ENCODE results near the gene SLC24A4. TPM values are rescaled to one million over a fixed set of nuclear protein-coding genes. Genes with fewer than 3 reads are reported as not detected.

SLC24A4 gene
- total and polyA plus RNA-seq, 4 donors, result 0.47 to 2.4 (median 1.0) TPM

- no peak overlapping the region for H3K9ac ChIP-seq (ENCODE audit: insufficient read depth in 1 of 2, low read length in 2 of 2)
- H3K4me1 ChIP-seq (ENCODE audit: control insufficient read depth in 5 of 5, insufficient read depth in 5 of 5, low read length in 5 of 5), result no peaks in the 10 kb centered on the region
- ATAC-seq (ENCODE audit: insufficient read depth, low FRiP score) (no peak), DNase-seq (no peak)
- no peak for TF ChIP-seq CTCF (IDR thresholded peaks at IDR 0.05; ENCODE audit: control extremely low read depth, extremely low read depth)
- 76 to 88% methylated on average over 7 of the region's 7 CpGs for WGBS, 2 donors
- H3K27me3 ChIP-seq (ENCODE audit: control insufficient read depth in 3 of 3, insufficient read depth in 3 of 3, low read length in 2 of 3), result no peaks in the 10 kb centered on the region
- no peak overlapping the region for H3K4me3 ChIP-seq
- H3K27ac ChIP-seq (ENCODE audit: low read depth in 1 of 2, low read length in 1 of 2), result no peak overlapping the region
- no peaks in the 10 kb centered on the region for H3K9me3 ChIP-seq (ENCODE audit: control insufficient read depth in 4 of 4, insufficient read depth in 3 of 4, low read length in 3 of 4)
- H3K36me3 ChIP-seq (ENCODE audit: control insufficient read depth in 4 of 4, insufficient read depth in 4 of 4, low read length in 4 of 4), result no peaks in the 10 kb centered on the region
Measured at GRCh38 chr14:92276074-92276473, 46.9 kb upstream of the SLC24A4 start.

GRCh38 chr14:92277031-92277430 lies 45.9 kb upstream of the SLC24A4 start:
- H3K9me3 ChIP-seq (ENCODE audit: control insufficient read depth in 4 of 4, insufficient read depth in 3 of 4, low read length in 3 of 4), result no peaks in the 10 kb centered on the region
- 81 to 93% methylated on average over 5 of the region's 5 CpGs for WGBS, 2 donors
- H3K9ac ChIP-seq (ENCODE audit: insufficient read depth in 1 of 2, low read length in 2 of 2), result no peak overlapping the region
- no peaks in the 10 kb centered on the region for H3K27me3 ChIP-seq (ENCODE audit: control insufficient read depth in 3 of 3, insufficient read depth in 3 of 3, low read length in 2 of 3)
- ATAC-seq (ENCODE audit: insufficient read depth, low FRiP score) (no peak), DNase-seq (no peak)
- H3K36me3 ChIP-seq (ENCODE audit: control insufficient read depth in 4 of 4, insufficient read depth in 4 of 4, low read length in 4 of 4), result no peaks in the 10 kb centered on the region
- no peaks in the 10 kb centered on the region for H3K4me1 ChIP-seq (ENCODE audit: control insufficient read depth in 5 of 5, insufficient read depth in 5 of 5, low read length in 5 of 5)
- H3K27ac ChIP-seq (ENCODE audit: low read depth in 1 of 2, low read length in 1 of 2), result no peak overlapping the region
- no peak for TF ChIP-seq CTCF (IDR thresholded peaks at IDR 0.05; ENCODE audit: control extremely low read depth, extremely low read depth)
- no peak overlapping the region for H3K4me3 ChIP-seq

- no peak for ATAC-seq (ENCODE audit: insufficient read depth, low FRiP score)
- H3K27ac ChIP-seq (ENCODE audit: low read depth in 1 of 2, low read length in 1 of 2), result no peak overlapping the region
- H3K9ac ChIP-seq (ENCODE audit: insufficient read depth in 1 of 2, low read length in 2 of 2), result no peak overlapping the region
- 81 to 92% methylated on average over 4 of the region's 4 CpGs for WGBS, 2 donors
- no peaks in the 10 kb centered on the region for H3K4me1 ChIP-seq (ENCODE audit: control insufficient read depth in 5 of 5, insufficient read depth in 5 of 5, low read length in 5 of 5)
- peaks cover 0 to 2% (median 0%) of the 10 kb centered on the region in 4 donors for H3K9me3 ChIP-seq (ENCODE audit: control insufficient read depth in 4 of 4, insufficient read depth in 3 of 4, low read length in 3 of 4)
- H3K4me3 ChIP-seq, result no peak overlapping the region
- DNase-seq, result no peak
- H3K36me3 ChIP-seq (ENCODE audit: control insufficient read depth in 4 of 4, insufficient read depth in 4 of 4, low read length in 4 of 4), result no peaks in the 10 kb centered on the region
- no peaks in the 10 kb centered on the region for H3K27me3 ChIP-seq (ENCODE audit: control insufficient read depth in 3 of 3, insufficient read depth in 3 of 3, low read length in 2 of 3)
- no peak for TF ChIP-seq CTCF (IDR thresholded peaks at IDR 0.05; ENCODE audit: control extremely low read depth, extremely low read depth)
Measured at GRCh38 chr14:92280554-92281262, 42.3 kb upstream of the SLC24A4 start.

- no peak overlapping the region for H3K4me3 ChIP-seq
- WGBS, 2 donors, result 94 to 96% methylated on average over 2 of the region's 2 CpGs
- H3K9ac ChIP-seq (ENCODE audit: insufficient read depth in 1 of 2, low read length in 2 of 2), result no peak overlapping the region
- DNase-seq (no peak), ATAC-seq (ENCODE audit: insufficient read depth, low FRiP score) (no peak)
- no peaks in the 10 kb centered on the region for H3K4me1 ChIP-seq (ENCODE audit: control insufficient read depth in 5 of 5, insufficient read depth in 5 of 5, low read length in 5 of 5)
- no peak for TF ChIP-seq CTCF (IDR thresholded peaks at IDR 0.05; ENCODE audit: control extremely low read depth, extremely low read depth)
- peaks cover 0 to 2% (median 0%) of the 10 kb centered on the region in 4 donors for H3K9me3 ChIP-seq (ENCODE audit: control insufficient read depth in 4 of 4, insufficient read depth in 3 of 4, low read length in 3 of 4)
- no peaks in the 10 kb centered on the region for H3K27me3 ChIP-seq (ENCODE audit: control insufficient read depth in 3 of 3, insufficient read depth in 3 of 3, low read length in 2 of 3)
- no peak overlapping the region for H3K27ac ChIP-seq (ENCODE audit: low read depth in 1 of 2, low read length in 1 of 2)
- no peaks in the 10 kb centered on the region for H3K36me3 ChIP-seq (ENCODE audit: control insufficient read depth in 4 of 4, insufficient read depth in 4 of 4, low read length in 4 of 4)
Measured at GRCh38 chr14:92282669-92283068, 40.3 kb upstream of the SLC24A4 start.

Data from lung (tissue), 12 donors.